HEK293 (cell line): ENCODE measurements around the gene POLQ.

Source experiments
- ZNF707 ChIP-seq: fragments of 450-650 bp; formaldehyde crosslinking; IDR thresholded peaks from 2 replicates; pipeline ENCODE4 v1.5.1; 2016; ENCODE audit warnings: missing biosample characterization, missing genetic modification characterization
- TF ChIP-seq, protein P1 (sequence below): IDR thresholded peaks from 2 replicates; pipeline ENCODE4 v1.6.1; 2011; ENCODE audit warnings: mild to moderate bottlenecking, low read depth, low read length, borderline replicate concordance

DNA sequence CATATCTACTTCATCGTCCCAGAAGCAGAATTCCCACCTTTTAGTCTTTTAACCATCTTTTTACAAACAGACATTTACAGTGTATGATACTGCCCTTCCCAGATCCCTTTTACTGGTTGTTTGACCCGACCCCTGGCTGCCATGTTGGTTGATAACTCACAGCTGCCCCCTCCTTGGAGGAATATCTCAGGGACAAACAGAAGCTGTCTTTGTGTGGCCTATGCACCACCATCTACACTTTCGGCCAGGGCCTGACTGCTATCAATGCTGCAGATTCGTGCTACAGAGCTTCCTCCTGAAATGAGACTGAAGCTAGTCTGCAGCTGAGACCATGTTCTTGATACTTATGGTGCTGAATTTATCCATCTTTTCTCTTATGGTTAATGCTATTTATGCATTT, 6.6 kb upstream of the POLQ start:
- TF ChIP-seq, protein P1, sequence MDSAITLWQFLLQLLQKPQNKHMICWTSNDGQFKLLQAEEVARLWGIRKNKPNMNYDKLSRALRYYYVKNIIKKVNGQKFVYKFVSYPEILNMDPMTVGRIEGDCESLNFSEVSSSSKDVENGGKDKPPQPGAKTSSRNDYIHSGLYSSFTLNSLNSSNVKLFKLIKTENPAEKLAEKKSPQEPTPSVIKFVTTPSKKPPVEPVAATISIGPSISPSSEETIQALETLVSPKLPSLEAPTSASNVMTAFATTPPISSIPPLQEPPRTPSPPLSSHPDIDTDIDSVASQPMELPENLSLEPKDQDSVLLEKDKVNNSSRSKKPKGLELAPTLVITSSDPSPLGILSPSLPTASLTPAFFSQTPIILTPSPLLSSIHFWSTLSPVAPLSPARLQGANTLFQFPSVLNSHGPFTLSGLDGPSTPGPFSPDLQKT, result no peak
- no peak for TF ChIP-seq ZNF707 (tag by site-specific recombination)
